ENCODE results near the gene UNC13B.

GRCh38 chr9:35357826-35358225 is 196.0 kb downstream of the UNC13B start:
- TF ChIP-seq CTCF (IDR thresholded peaks at IDR 0.05) (no peak), POLR2A (IDR thresholded peaks at IDR 0.05) (no peak)
